GM18517 (cell line): ENCODE results near the gene SPAG6.
"Not testable (repeated sequence)": the region's sequence is repeated elsewhere in the genome, so short reads cannot be mapped to it uniquely, and the experiment has no call there.

ENCODE experiments used
- ATAC-seq: cut with Tn5 transposase; IDR thresholded peaks from one replicate; pipeline ENCODE4 v1.9.1; 2021; ENCODE audit warnings: mild to moderate bottlenecking, moderate library complexity; ENCODE audit not compliant: unreplicated experiment

SPAG6 gene

DNA sequence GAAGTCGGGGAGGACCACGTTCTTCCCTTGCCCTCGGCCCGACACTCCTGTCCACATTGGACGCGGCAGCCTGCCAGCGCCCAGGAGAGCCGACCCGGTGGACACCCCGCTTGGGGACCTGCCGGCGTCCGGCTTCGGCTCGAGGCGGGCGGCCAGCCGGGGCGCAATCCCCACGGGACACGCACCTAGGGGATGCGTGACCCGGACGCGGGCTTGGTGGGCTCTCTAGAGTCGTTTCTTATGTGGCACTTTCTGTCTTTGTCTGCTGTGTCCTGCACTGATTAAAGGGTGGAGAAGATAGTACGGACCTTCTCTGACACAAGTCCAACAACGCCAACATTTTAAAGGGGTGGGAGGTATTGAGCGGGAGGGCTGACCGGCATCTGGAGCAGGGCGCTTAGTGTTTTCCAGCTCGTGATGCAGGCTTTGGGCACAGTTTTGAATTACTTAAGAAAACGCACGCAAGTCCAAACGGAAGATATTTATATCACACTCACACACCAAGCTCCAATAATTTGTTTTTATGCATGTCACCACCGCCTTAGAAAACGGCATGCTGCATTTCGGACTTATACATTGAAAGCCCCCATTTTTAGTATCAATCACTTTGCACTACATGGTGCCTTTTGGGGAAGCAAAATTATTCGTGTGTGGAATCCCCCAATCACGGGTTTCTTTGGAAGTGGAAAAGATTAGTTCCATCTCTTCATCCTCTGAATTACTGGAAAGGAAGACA lies 3.9 kb upstream of the SPAG6 start:
- peak; percentile 8 for ATAC-seq

DNA sequence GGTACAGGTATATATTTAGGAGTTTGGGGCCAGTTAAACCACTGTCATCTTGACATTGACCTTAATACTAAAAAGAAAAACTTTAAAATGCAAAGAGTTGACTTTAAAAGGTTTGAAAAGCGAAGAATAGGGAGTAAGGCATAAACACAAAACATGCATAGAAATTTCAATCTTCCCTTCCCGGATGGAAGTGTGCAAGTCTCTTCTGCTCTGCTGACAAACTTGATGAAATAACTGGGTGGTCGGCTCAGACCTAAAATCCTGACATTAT lies 3.4 kb upstream of the SPAG6 start:
- no peak for ATAC-seq

DNA sequence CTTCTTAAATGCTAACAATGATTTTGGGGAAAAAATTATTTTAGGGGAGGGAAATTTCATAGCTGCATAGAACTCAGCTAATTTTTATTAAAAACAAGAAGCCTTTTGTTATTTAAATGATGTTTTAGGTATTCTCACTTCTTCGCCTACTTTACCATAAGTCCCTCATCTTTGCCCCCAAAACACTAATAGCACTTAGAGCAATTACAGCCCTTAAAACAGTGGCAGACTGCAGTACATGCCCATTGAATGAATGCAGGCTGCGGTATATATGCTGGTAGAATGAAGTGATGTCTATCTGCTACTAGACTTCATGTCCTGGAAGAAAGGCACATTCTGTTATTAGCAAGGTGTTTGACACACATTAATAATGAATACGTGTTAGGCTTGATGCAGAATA lies 2.9 kb upstream of the SPAG6 start:
- ATAC-seq: no peak

DNA sequence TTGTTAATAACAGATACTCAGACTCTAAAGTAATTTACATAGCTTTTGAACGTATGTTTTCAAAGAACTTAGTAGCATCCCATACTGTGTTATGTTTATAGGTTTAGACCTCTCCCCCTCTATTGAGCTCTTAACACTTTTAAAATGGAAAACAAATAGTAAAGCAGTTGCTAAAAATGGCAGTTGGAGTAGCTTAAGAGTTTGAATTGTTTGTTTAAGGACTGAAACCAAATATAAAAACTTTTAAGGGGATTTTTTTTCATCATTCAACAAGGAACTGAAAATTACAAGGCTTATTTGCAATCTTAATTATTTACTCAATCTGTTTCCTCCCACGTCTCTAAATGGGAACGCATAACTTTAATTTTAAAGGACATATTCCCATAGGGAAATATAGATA lies 1.6 kb upstream of the SPAG6 start:
- ATAC-seq: no peak

DNA sequence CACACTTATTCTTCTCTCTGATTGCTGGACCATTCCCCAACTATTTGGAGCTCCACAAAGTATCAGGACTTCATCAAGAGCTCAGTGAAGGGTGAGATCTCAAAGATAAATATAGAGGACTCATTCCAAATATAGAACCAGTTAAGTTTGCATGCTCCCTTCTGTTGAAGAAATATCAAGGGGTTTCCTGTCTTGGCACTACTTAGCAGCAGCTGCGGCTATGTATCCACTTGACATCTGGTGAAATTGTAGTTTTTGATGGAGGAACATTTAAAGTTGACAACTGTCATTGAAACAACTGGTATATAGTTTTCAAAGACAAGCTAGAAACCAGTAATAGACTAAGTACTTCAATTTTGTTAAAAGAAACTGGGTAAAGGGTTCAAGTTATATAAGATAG lies 1.0 kb upstream of the SPAG6 start:
- no peak for ATAC-seq

DNA sequence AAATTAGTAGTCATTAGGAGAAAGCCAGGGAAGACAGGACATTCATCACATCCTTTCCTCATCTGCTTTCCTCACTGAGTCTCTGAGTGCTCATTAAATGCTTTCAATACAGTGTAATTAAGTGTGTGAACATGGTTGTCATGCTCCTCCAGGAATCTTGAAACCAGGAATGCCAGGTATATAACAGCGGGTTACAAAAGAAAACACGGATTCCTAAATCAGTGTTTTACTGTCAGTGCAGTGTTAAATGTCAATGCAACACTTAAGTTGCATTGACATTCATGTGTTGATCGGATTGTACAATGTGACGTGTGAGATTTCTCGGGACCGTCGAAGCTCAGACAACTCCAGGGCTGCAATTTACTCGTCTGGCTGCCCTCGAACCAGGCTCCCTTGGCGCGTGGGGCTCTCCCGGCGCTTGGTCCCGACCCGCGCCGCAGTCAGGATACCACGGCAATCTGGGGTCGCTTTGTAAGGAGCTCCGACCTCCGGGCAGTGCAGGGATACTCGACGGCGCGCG lies 455 bp upstream of the SPAG6 start:
- no peak for ATAC-seq

DNA sequence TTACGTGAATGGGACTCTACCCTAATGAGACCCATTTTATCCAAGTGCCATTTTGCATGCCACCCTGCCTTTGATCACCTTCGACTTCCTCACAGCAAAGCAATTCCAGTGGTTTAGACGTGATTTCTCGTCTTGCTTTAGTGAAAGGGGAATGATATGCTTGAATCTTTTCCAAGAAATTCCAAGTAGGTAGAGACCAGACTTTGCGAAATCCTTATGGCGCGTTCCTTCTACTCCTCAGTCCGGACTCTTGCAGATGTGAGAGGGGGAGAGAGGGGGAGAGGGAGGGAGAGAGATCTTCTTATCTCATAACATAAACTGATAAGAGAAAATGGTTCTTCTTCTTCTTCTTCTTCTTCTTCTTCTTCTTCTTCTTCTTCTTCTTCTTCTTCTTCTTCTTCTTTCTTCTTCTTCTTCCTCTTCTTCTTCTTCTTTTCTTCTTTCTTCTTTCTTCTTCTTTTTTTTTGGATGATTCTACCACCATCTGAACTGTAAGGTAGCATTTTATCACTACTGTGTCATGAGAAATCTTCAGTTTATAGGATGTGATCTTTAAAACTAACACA lies 883 bp downstream of the SPAG6 start:
- no peak for ATAC-seq

DNA sequence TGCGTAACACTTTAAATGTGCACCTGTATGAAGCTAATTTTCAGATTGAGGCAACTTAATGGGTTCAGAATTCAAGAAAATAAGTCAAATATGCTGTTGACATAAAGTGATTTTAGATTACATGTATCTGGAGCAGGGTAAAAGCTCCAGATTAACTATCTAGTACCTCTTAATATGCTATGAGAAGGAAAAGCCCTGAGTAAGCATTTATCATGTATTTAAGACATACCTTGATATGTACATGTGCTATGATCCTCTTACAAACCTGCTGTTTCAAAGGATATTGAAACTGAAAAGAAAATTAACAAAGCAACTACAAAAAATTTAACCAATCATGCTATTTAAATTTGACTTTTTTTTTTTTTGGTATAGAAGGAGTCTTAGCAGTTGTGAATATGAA lies 4.5 kb downstream of the SPAG6 start:
- ATAC-seq: no peak

DNA sequence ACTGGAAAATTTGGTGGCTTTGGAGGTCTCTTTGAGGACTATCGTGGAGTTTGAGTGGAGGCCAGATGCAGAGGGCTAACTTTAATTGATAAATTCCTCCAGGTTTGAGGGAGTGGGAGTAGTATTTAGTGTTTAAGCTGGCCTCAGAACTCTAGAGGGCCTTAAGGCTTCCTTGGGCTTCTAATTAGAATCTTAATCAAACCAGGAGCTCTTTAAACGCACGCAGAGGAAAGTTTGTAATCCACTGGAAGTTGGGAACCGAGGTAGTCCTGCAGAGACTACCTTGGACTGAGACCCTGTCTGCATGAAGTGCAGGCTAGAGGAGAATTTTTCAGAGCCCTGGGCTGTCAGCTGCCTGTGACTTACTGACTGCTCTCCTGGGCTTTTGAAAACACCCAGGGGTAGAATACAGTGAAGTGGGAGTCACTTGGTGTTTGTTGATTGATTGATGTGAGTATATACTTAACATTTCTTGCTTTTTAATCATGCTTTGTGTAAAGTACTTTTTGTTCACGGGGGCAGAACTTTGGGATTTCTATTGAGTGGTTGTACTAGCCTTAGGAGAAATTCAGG lies 5.9 kb downstream of the SPAG6 start:
- no peak for ATAC-seq

DNA sequence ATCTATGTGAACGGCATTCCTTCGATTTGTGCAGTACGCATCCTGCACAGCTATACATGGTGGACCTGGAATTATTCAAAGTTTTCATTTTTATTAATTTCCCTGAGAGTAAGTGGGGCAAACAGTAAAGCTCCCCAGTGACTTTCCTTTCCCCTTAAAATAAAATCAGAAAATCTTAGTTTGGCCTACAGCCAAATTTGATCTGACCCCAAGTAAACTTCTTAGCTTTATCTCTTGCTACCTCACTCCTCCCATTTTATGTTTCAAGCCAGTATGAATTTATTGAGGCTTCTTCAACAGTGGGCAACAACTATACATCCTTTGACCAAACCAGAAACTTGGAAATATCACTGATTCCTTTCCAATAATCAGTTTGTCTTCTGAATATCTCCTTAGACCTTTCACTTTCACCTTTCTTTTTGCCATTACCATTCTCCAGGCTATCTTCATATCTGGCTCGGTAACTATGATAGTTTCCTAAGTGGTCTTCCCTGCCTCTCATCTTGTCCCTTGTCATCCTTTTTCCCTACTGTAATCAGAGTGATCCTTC lies 11.1 kb downstream of the SPAG6 start:
- no peak for ATAC-seq

DNA sequence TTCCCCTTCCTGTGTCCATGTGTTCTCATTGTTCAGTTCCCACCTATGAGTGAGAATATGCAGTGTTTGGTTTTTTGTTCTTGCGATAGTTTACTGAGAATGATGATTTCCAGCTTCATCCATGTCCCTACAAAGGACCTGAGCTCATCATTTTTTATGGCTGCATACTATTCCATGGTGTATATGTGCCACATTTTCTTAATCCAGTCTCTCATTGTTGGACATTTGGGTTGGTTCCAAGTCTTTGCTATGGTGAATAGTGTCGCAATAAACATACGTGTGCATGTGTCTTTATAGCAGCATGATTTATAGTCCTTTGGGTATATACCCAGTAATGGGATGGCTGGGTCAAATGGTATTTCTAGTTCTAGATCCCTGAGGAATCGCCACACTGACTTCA lies 12.5 kb downstream of the SPAG6 start:
- ATAC-seq: not testable (repeated sequence)

DNA sequence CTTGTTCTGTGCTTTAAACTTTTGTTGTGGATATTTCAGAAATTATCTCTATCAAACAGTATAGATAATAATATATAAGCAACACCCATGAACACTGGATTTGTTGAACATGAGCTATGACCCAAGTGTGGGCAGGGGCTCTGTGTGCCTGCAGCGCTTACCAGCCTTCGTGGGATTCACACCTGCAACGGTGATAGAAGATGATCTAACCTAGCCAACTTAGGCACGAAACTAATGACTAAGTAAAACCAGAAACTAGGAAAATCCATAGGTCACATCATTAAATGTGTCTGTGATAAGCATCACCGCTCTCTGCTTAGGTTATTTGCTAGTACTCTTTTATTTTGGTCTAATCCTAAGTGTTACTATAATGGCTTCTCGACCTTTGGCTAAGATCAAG lies 18.0 kb downstream of the SPAG6 start:
- no peak for ATAC-seq

DNA sequence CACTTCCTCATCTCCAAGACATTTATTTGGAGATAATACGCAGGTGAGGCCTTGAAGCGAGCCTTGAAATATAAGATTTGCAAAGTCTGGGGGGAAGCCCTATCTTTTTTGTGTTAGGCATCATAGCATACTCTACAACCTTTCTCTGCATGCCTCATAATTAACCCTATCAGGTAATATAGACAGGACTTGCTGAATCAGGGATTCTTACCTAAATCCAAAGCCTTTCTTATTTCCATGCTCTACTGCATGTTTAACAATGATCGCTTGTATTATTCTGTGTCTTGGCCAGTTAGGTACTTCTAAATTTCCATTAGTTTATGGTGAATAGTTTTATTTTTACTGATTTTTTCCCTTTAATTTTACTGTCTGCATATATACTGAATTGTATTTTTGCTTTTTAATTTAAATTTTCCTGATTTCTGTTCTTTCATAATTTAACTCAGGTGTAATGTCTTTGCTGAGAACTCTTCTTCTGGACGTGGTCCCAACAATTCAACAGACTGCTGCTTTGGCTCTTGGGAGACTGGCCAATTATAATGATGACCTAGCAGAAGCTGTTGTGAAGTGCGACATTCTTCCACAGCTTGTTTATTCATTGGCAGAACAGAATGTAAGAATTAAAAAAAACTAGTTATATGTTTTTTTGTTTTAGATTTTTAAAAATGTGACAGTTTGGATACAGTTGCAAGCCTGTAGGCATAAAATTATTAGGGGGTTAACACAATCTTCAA lies 19.3 kb downstream of the SPAG6 start:
- ATAC-seq: no peak

DNA sequence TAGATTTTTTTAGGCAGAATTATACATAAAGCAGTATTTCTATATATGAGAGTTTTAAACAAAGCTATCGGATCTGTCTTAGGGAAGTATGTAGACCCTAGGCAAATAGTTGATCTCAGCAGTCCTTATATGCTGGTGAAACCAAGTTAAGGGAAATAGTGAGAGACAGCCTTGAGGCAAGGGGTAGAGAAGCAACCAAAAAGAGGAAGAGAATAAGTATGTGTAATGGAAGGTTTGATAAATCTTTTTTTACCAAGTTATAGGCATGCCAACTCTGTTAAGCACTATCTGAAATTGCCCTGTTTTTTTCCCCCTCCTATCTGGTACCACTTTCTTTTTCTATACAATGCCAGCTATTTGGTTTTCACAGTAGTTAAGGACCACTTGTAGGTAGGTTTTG lies 19.9 kb downstream of the SPAG6 start:
- peak; percentile 67 for ATAC-seq

DNA sequence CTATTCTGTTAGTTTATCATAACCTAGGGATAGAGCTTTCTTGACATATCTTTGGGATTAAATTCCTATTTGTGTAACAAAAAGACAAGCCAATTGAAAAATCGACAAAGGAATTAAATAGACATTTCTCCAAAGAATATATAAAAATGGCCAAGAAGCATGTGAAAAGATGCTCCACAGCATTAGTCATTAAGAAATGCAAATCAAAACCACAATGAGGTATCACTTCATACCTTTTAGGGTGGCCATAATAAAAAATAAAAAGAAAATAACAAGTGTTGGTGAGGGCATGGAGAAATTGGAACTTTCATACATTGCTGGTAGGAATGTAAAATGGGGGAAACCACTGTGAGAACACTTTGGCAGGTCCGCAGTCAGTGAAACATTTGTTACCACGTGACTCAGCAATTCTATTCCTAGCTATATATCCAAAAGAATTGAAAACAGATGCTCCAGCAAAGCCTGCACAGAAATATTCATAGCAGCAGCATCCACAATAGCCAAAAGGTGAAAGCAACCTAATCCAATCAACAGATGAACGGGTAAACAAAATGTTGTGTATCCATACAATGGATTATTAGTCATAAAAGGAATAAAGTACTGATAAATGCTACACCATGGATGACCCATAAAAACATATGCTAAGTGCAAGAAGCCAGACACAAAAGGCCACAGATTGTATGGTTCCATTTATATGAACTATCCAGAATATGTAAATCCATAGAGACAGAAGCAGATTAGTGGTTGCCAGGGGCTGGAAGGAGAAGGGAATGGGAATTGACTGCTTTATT lies 20.5 kb downstream of the SPAG6 start:
- ATAC-seq: no peak

DNA sequence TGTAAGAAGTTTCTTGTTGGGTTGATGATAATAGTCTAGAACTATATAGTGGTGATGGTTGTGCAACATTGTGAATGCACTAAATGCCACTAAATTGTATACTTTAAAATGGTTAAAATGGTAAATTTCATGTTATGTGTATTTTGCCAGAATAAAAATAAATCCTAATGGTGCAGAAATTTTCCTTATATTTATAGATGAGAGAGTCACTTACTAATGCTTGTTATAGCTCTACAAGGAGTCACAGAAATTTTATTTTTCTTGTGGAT lies 21.1 kb downstream of the SPAG6 start:
- ATAC-seq: no peak

DNA sequence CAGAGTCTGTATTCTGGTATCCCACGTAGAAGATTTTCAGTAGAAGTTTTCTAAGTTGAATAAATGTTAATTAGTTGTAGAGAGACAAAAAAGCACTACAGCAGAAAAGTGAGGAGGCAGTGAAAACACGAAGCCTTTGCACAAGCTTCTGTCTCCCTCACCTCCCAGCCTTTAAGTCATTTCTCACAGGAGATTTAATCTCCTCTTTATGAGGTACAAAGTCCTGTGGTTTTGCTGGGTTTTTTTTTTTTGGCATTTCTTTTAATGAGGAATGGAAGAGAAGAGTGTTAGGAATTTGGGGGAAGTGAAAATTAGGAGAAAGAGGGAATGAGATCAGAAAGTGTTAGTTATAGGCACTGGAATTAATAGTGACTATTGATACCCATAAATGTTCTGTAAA lies 21.5 kb downstream of the SPAG6 start:
- ATAC-seq: no peak

DNA sequence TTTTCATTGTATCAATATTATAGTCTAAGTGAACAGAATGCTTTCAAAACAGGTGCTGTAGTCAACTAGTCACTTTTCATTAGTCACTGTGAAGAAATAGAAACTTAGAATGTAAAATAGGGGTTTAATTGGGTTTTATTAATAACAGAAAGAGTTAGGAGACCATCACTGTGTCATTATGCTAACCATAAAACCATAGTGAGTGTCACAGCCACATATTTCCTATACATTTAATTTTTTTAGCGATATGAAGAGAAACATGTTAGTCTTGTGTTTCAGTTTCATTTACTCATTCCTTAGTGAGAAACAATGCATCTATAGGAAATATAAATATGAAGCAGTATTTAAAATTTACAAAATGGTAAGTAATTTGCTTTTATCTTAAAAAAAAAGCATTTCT lies 22.2 kb downstream of the SPAG6 start:
- no peak for ATAC-seq

DNA sequence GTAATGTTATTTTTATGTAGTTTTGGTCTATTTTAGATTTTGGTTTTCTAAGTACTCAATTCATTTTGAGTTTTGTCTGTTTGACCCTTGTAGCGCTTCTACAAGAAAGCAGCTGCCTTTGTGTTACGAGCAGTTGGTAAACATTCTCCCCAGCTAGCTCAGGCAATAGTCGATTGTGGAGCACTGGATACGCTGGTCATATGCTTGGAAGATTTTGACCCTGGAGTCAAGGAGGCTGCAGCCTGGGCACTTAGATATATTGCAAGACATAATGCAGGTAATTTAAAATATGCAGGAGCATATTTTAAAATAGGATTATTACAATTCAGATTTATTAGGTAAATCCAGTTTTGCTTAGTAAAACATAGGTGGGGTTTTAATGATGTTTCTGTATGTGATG lies 23.1 kb downstream of the SPAG6 start:
- no peak for ATAC-seq

DNA sequence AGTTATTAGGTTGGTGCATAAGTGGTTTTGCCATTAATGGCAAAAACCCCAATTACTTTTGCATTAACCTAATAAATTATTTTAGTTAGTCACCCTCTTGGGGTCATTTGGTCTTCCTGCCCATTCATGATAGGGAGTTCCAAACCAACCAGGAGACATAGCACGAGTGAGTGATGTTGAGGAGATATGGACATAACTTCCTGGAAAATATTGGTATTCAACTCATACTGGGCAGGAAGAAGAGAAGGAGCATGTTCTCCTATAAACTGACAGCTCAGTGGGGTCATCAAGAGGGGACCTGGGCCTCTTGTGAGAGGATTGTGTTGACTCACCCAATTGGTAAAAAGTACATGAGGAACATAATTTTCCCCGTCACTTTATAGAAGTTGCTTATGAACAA lies 23.7 kb downstream of the SPAG6 start:
- ATAC-seq: no peak

DNA sequence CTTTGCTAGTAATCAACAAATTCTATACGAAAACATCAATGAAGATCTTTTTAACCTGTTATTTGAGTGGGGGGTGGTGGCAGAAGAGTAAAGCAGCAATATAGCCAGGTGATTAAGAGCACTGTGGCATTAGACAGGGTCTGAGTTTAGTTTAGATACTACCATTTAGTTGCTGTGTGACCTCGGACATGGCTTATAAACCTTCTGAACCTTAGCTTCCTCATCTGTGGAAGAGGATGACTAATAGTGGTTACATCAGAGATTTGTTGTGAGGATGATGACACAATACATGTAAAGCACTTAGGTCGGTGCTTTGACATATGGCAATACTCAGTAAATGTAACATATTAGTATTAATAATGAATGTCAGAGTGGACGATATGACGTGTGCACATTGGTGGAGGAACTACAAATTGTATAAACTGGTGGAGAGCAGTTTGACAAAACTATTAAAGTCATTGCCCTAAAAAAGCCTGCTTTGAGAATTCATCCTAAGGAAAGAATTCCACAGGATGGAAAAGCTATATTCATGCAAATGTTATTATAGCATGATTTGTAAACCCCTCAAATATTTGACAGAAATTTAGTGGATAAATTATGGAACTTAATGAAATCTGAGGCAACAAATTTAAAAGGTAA lies 24.3 kb downstream of the SPAG6 start:
- peak; percentile 39 for ATAC-seq
